Stomach smooth muscle (tissue), 2 donors: Measurements from ENCODE around the gene CASP8.
A peak's percentile ranks its signal among the peaks of the same experiment; 100 is the strongest.
"Not testable (repeated sequence)": the region's sequence is repeated elsewhere in the genome, so short reads cannot be mapped to it uniquely, and the experiment has no call there.

ENCODE experiments used
- H3K27ac ChIP-seq: one replicate; pipeline ENCODE4 v1.7.0; 2013; ENCODE audit warnings: mild to moderate bottlenecking, low read length, inconsistent platforms
- H3K27me3 ChIP-seq, 2 donors: one replicate each; pipeline ENCODE4 v1.7.0; 2013; ENCODE audit warnings: low read length in 2 of 2; ENCODE audit not compliant: insufficient read depth in 2 of 2, control insufficient read depth in 1 of 2
- H3K36me3 ChIP-seq, 2 donors: one replicate each; pipeline ENCODE4 v1.7.0; 2013; ENCODE audit warnings: low read length in 2 of 2; ENCODE audit not compliant: control insufficient read depth in 2 of 2, insufficient read depth in 2 of 2
- H3K4me1 ChIP-seq: one replicate; pipeline ENCODE4 v1.7.0; 2013; ENCODE audit warnings: low read length; ENCODE audit not compliant: control insufficient read depth, insufficient read depth
- H3K4me3 ChIP-seq, 2 donors: one replicate each; pipeline ENCODE4 v1.7.0; 2013; ENCODE audit warnings: low read length in 2 of 2
- H3K9ac ChIP-seq, 2 donors: one replicate each; pipeline ENCODE4 v1.7.0; 2013; ENCODE audit warnings: low read length in 2 of 2, mild to moderate bottlenecking in 1 of 2
- H3K9me3 ChIP-seq, 2 donors: one replicate each; pipeline ENCODE4 v1.7.0; 2013; ENCODE audit warnings: low read length in 2 of 2; ENCODE audit not compliant: control insufficient read depth in 2 of 2
- donor health status: healthy.
- donor health status: Pancreatic carcinoma.

CASP8 gene

DNA sequence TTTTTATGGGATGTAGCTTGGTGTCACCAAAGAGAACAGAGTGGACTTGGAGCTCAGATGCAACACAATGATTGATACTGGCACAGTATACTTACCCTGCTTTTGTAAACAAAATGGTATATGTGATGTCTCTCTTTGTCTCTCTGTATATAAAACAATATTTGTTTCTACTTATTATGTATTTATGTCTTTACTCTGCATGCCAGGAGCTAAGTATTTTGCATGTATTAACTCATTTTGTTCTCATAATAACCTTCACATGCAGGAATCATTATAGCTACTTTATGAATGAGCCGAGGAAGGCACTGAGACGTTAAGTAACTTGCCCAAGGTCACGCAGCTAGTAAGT lies 27.9 kb upstream of the CASP8 start:
- Histone ChIP-seq H3K27me3 (no peaks in the 10 kb centered on the region), H3K4me1 (peaks cover 7% of the 10 kb centered on the region), H3K4me3 (no peak overlapping the region), H3K9me3 (no peaks in the 10 kb centered on the region), H3K9ac (no peak overlapping the region), H3K27ac (no peak overlapping the region), H3K36me3 (no peaks in the 10 kb centered on the region)

DNA sequence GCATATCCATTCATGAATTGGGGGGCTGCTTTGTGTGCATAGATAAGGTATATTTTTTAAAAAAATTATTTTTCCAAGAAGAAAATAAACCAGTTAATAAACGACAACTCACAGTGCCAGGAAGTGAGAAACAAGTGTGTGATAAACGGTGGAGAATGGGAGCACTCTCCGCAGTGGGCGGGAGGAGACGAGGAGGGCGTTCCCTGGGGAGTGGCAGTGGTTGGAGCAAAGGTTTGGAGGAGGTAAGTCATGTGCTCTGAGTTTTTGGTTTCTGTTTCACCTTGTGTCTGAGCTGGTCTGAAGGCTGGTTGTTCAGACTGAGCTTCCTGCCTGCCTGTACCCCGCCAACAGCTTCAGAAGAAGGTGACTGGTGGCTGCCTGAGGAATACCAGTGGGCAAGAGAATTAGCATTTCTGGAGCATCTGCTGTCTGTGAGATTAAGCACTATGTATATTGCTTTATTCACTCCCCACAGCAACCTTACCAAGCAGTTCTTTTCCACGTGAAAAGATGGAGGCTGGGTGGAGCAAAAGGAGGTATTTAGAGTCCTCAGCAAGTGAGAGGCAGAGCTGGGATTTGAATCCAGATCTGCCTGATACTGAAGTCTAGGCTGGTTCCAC lies 27.0 kb upstream of the CASP8 start:
- Histone ChIP-seq H3K4me3 (peak overlapping the region in 1 of 2 donors; percentile 41), H3K36me3 (no peaks in the 10 kb centered on the region), H3K27me3 (no peaks in the 10 kb centered on the region), H3K9me3 (no peaks in the 10 kb centered on the region), H3K4me1 (peaks cover 7% of the 10 kb centered on the region), H3K9ac (no peak overlapping the region), H3K27ac (no peak overlapping the region)

DNA sequence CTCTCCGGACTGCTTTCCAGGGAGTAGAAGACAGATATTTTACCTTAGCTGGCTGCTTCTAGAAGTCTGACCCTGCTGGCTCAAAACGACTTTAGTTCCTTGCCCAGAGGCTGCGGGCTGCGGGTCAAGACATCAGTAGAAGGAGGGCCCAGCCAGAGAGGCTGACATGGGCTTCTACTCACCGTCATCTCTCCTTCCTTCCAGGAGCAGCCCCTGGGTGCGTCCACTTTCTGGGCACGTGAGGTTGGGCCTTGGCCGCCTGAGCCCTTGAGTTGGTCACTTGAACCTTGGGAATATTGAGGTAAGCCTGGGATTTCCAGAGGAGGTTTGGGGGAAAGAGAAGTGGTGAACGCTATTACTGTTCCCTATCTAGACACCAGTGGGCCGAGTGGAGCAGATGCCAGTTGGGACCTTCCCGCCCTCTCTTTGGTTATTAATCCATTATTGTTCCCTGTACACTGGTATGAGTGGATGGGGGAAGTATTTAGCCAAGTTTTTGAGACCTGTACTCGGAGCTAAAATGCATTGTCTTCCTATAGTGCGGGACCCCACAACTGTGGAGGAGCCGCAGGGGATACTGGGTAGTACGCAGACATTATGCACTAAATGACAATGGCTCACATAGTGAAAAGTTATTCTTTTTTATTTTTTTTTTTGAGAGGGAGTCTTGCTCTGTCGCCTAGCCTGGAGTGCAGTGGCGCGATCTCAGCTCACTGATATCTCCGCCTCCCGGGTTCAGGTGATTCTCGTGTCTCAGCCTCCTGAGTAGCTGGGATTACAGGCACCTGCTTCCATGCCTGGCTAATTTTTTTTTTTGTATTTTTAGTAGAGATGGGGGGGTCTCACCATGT lies 26.3 kb upstream of the CASP8 start:
- H3K9ac ChIP-seq, result no peak overlapping the region
- peak overlapping the region in 1 of 2 donors; percentile 41 for H3K4me3 ChIP-seq
- no peaks in the 10 kb centered on the region for H3K9me3 ChIP-seq
- H3K4me1 ChIP-seq, result peaks cover 7% of the 10 kb centered on the region
- H3K27ac ChIP-seq, result no peak overlapping the region
- H3K27me3 ChIP-seq, result no peaks in the 10 kb centered on the region
- no peaks in the 10 kb centered on the region for H3K36me3 ChIP-seq

DNA sequence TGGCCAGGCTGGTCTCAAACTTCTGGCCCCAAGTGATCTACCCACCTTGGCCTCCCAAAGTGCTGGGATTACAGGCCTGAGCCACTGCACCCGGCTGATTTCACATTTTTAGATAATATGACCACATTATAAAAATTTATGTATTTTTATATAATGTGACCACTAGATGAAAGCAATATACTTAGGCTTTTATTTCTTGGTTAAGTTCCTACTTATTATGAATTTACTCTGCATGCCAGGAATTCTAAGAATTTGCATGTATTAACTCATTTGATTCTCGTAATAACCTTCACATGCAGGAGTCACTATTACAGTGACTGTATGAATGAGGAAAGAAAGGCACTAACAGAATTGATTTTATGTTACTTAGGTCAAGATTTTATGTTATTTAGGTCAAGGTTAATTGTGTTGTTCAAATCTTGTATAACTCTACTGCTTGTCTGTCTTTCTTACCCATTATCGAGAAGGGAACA lies 25.6 kb upstream of the CASP8 start:
- H3K9ac ChIP-seq, result no peak overlapping the region
- peaks cover 7% of the 10 kb centered on the region for H3K4me1 ChIP-seq
- H3K9me3 ChIP-seq, result no peaks in the 10 kb centered on the region
- no peaks in the 10 kb centered on the region for H3K36me3 ChIP-seq
- no peak overlapping the region for H3K4me3 ChIP-seq
- H3K27ac ChIP-seq, result no peak overlapping the region
- H3K27me3 ChIP-seq, result no peaks in the 10 kb centered on the region

DNA sequence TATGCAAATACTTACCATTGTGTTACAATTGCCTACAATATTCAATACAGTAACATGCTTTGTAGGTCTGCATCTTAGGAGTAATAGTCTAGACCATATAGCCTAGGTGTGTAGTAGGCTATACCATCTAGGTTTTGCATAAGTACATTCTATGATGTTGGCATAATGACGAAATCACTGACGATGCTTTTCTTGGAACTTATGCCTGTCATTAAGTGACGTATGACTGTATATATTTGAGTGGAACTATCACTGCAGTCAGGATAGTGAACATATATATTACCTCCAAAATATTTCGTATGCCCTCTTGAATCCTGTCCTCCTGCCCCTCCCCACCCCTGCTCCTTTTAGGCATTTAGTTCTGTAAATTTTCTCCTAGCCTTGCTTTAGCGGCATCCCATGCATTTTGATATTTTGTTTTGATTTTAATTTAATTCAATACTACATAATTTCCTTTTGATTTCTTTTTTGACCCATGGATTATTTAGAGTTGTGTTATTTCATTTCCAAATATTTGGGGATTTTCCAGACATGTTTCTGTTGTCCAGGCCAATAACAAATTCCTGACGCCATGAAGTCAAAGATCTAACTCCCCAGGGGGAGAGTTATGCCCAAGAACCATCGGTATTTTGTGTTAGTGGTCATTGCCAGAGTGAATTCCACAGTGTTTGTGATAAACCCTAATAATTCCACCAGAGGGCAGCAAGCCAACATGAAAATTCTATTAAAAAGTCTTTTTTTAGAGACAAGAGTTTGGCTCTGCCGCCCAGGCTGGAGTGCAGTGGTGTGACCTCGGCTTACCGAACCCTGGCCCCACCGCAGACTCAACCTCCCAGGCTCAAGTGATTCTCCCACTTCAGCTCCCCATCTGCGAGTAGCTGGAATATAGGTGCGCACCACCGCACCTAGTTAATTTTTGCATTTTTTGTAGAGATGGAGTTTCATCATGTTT lies 24.2 kb upstream of the CASP8 start:
- H3K9ac ChIP-seq, result no peak overlapping the region

DNA sequence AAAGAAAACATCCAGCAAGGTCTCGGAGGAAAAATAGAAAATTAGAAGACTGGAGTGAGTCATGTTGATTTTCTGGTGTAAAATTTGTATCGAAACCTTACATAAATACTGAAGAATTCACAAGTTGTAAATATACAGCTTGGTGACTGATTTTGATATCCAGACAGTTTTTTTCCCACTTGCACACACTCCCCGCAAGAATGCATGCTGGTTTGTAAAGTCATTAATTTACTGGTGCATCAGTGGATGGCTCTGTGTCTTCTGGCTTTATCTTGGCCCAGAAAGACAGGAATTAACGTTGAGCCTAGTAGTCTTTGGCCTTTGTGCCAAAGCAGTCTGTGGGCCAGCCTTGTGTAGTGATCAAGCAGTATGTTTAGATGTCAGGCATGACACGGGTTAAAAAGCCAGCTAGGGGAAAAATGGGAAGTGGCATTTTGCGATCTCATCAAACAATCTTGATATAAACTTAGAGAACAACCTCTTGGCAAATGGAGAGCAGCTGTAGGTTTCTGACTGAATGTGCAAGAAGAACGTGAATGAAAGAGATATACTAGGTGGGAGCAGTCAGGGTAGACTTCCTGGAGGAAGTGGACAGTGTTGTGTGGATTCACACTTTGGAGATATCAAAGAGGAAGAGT lies 22.7 kb upstream of the CASP8 start:
- Histone ChIP-seq H3K4me1 (peaks cover 7% of the 10 kb centered on the region), H3K36me3 (no peaks in the 10 kb centered on the region), H3K9ac (no peak overlapping the region), H3K9me3 (no peaks in the 10 kb centered on the region), H3K4me3 (no peak overlapping the region), H3K27ac (no peak overlapping the region), H3K27me3 (no peaks in the 10 kb centered on the region)

More for the DNA sequence above, 24.2 kb upstream of the CASP8 start:
- Histone ChIP-seq H3K36me3 (no peaks in the 10 kb centered on the region), H3K4me3 (peak overlapping the region in 1 of 2 donors; percentile 22), H3K4me1 (peaks cover 7% of the 10 kb centered on the region), H3K27me3 (no peaks in the 10 kb centered on the region), H3K9me3 (no peaks in the 10 kb centered on the region), H3K27ac (no peak overlapping the region)

DNA sequence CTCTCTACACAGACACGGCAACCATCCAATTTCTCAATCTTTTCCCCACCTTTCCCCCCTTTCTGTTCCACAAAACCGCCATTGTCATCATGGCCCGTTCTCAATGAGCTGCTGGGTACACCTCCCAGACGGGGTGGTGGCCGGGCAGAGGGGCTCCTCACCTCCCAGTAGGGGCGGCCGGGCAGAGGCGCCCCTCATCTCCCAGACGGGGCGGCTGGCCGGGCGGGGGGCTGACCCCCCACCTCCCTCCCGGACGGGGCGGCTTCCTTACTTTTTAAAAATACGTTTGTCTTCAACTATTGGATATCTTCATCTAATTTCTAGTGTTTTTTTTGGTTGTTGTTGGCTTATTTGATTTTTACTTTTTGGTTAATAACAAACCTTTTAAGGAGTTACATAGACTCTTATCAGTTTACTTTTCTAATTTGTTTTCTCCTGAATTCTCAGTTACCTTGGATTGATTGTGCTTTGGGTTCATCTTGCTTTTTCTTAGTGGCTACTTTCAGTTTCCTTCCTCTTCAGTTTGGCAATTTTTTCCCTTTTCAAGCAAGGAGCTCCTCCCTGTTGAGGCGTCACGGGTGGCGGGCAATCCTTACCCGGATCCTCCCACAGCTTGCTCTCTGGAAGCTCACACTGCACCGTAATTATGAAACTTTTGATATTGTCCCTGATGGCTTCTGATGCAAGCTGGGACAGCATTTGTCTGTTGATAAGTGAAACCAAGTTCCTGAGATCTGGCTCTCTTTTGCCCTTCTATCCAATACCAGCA lies 21.0 kb upstream of the CASP8 start:
- H3K4me3 ChIP-seq, H3K36me3 ChIP-seq, H3K9ac ChIP-seq, H3K27ac ChIP-seq, H3K9me3 ChIP-seq, H3K4me1 ChIP-seq, H3K27me3 ChIP-seq: not testable (repeated sequence)

DNA sequence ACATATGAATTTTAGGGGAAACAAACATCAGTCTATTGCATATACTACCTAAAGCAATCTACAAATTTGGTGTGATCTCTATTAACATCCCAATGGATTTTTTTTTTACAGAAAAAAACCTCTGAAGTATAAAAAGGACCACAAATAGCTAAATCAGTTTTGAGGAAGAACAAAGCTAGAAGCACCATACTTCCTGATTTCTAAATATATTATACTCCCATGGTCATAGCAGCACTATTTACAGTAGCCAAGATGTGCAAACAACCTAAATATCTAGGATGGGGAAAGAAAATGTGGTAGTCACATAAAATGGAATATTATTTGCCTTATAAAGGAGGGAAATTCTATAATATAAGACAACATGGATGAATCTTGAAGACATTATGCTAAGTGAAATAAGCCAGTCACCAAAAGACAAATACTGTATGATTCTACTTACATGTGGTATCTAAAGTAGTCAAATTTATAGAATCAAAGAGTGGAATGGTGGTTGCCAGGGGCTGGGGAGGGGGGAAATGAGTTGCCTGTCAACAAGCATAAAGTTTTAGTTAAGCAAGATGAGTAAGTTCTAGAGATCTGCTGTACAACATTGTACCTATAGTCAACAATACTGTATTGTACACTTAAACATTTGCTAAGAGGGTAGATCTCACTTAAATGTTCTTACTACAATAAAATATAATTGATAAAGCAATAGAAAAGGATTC lies 17.6 kb upstream of the CASP8 start:
- Histone ChIP-seq H3K4me3 (no peak overlapping the region), H3K9me3 (no peaks in the 10 kb centered on the region), H3K27me3 (no peaks in the 10 kb centered on the region), H3K4me1 (no peaks in the 10 kb centered on the region), H3K36me3 (no peaks in the 10 kb centered on the region), H3K9ac (no peak overlapping the region), H3K27ac (no peak overlapping the region)

DNA sequence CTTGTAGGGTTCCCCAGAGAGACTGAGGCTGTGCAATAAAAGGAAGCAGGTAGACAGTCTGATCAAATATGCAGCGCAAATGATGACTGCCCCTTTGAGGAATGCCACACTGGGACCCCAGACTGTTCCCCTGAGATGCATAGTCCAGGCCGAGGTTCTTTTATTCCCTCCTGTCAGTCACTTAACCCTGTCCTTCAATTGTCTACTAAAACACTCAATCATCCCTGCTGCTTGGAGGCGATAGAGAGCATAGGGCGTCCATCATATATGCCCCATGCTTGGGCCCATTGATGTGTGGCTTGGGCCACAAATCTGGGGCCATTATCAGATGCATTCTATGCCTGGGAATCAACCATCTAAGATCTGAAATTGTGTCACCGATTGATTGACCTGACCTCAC lies 15.5 kb upstream of the CASP8 start:
- Histone ChIP-seq H3K27ac (no peak overlapping the region), H3K27me3 (no peaks in the 10 kb centered on the region), H3K4me3 (no peak overlapping the region), H3K9me3 (no peaks in the 10 kb centered on the region), H3K4me1 (no peaks in the 10 kb centered on the region), H3K9ac (no peak overlapping the region), H3K36me3 (no peaks in the 10 kb centered on the region)
